ENCODE measurements around the gene FSTL5. TPM values are rescaled to one million over a fixed set of nuclear protein-coding genes. Genes with fewer than 3 reads are reported as not detected.

FSTL5 gene
- total RNA-seq, 4 donors from 2014 or later: not detected

DNA sequence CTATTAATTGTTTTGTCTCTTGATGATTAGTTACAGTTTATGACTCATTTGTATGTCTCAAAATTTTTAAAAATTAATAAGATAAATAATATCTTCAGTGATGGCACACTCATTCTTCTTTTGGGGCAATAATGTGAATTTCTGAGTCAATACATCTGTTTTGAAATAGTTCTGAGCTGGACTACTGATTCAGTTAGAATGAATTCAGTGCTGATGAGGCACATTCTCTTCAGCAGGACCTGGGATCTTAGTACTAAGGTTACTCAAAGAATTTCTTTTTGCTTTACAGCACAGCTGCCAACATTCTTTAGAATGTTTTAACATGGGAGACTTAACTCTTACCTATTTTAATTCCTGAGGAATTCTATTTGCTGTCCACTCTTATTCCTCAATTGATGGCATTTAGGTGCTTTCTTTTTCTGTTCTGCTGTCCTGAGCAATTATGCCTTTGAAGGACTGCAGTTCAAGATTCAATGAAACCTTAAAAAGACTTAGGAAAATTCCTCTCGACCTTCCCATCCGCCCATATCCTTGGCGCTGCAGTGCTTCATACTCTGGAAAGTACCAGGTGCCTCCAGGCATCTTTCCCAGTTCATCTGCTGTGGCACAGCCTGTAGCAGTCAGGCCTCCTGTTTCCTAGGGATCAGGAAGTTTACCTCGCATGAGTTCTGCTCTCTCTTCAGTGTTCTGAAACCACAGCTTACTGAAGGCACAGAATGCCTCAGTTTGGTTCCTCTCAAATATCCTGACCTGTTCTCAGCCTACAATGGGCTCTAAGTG, 213.7 kb downstream of the FSTL5 start:
- Histone ChIP-seq H3K9me3 (no peaks in the 10 kb centered on the region), H3K27me3 (no peaks in the 10 kb centered on the region), H3K4me3 (no peak overlapping the region), H3K36me3 (no peaks in the 10 kb centered on the region), H3K27ac (no peak overlapping the region), H3K4me1 (no peaks in the 10 kb centered on the region)
- no peak for TF ChIP-seq POLR2AphosphoS5 (IDR thresholded peaks at IDR 0.05)
- TF ChIP-seq, protein P1, sequence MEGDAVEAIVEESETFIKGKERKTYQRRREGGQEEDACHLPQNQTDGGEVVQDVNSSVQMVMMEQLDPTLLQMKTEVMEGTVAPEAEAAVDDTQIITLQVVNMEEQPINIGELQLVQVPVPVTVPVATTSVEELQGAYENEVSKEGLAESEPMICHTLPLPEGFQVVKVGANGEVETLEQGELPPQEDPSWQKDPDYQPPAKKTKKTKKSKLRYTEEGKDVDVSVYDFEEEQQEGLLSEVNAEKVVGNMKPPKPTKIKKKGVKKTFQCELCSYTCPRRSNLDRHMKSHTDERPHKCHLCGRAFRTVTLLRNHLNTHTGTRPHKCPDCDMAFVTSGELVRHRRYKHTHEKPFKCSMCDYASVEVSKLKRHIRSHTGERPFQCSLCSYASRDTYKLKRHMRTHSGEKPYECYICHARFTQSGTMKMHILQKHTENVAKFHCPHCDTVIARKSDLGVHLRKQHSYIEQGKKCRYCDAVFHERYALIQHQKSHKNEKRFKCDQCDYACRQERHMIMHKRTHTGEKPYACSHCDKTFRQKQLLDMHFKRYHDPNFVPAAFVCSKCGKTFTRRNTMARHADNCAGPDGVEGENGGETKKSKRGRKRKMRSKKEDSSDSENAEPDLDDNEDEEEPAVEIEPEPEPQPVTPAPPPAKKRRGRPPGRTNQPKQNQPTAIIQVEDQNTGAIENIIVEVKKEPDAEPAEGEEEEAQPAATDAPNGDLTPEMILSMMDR (IDR thresholded peaks at IDR 0.05): no peak
- no peak for TF ChIP-seq EP300 (IDR thresholded peaks at IDR 0.05)
- no peak for TF ChIP-seq POLR2A (IDR thresholded peaks at IDR 0.05)
- 57% methylated on average over 4 of the region's 4 CpGs for WGBS
- DNase-seq (ENCODE audit: low spot score in 2 of 2): no peak

GRCh38 chr4:161948026-161948770, 215.6 kb downstream of the FSTL5 start:
- no peaks in the 10 kb centered on the region for H3K27me3 ChIP-seq
- no peaks in the 10 kb centered on the region for H3K9me3 ChIP-seq
- WGBS: 88% methylated on average over 6 of the region's 6 CpGs
- H3K36me3 ChIP-seq: no peaks in the 10 kb centered on the region
- H3K4me3 ChIP-seq: no peak overlapping the region
- DNase-seq (ENCODE audit: low spot score in 2 of 2): no peak
- no peak overlapping the region for H3K27ac ChIP-seq
- TF ChIP-seq, protein P1 (IDR thresholded peaks at IDR 0.05): no peak
- TF ChIP-seq EP300 (IDR thresholded peaks at IDR 0.05) (no peak), POLR2AphosphoS5 (IDR thresholded peaks at IDR 0.05) (no peak), POLR2A (IDR thresholded peaks at IDR 0.05) (no peak)
- H3K4me1 ChIP-seq: no peaks in the 10 kb centered on the region

GRCh38 chr4:161937596-161937995, 226.2 kb downstream of the FSTL5 start:
- 71% methylated on average over 1 of the region's 1 CpG for WGBS
- Histone ChIP-seq H3K27ac (no peak overlapping the region), H3K4me1 (no peaks in the 10 kb centered on the region), H3K27me3 (no peaks in the 10 kb centered on the region), H3K4me3 (no peak overlapping the region), H3K36me3 (no peaks in the 10 kb centered on the region), H3K9me3 (no peaks in the 10 kb centered on the region)
- DNase-seq (ENCODE audit: low spot score in 2 of 2): no peak
- TF ChIP-seq POLR2A (IDR thresholded peaks at IDR 0.05): no peak
- TF ChIP-seq, protein P1 (IDR thresholded peaks at IDR 0.05): no peak
- TF ChIP-seq EP300 (IDR thresholded peaks at IDR 0.05): no peak
- TF ChIP-seq POLR2AphosphoS5 (IDR thresholded peaks at IDR 0.05): no peak

GRCh38 chr4:161936625-161937550, 226.9 kb downstream of the FSTL5 start:
- Histone ChIP-seq H3K9me3 (no peaks in the 10 kb centered on the region), H3K27ac (no peak overlapping the region), H3K36me3 (no peaks in the 10 kb centered on the region), H3K27me3 (no peaks in the 10 kb centered on the region), H3K4me1 (no peaks in the 10 kb centered on the region), H3K4me3 (no peak overlapping the region)
- no peak for TF ChIP-seq EP300 (IDR thresholded peaks at IDR 0.05)
- TF ChIP-seq, protein P1 (IDR thresholded peaks at IDR 0.05): no peak
- no peak for TF ChIP-seq POLR2AphosphoS5 (IDR thresholded peaks at IDR 0.05)
- no peak for TF ChIP-seq POLR2A (IDR thresholded peaks at IDR 0.05)
- DNase-seq (ENCODE audit: low spot score in 2 of 2): no peak
- 50% methylated on average over 1 of the region's 1 CpG for WGBS

Measured in suprapubic skin (tissue), 4 donors.